HG03342 (cell line): Measurements from ENCODE around the gene IL18R1.

Experiments used
- ATAC-seq: cut with Tn5 transposase; IDR thresholded peaks from one replicate; pipeline ENCODE4 v1.9.1; 2021; ENCODE audit warnings: mild to moderate bottlenecking, moderate library complexity; ENCODE audit not compliant: unreplicated experiment

Gene IL18R1

DNA sequence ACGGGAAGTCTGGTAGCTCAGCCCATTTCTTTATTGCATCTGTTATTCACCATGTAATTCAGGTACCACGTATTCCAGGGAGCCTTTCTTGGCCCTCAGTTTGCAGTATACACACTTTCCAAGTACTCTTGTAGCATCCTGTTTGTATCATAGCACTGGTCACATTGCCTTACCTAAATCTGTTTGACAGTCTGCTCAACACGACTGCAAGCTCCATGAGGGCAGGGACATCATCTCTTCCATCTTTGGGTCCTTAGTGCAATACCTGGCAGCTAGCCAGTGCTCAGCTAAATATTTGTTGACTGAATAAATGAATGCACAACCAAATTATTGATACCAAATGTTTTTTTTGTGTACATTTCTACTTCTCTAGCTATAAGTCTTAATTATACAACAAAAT lies 11.2 kb upstream of the IL18R1 start:
- ATAC-seq = no peak

GRCh38 chr2:102345329-102345920 lies 10.2 kb upstream of the IL18R1 start:
- no peak for ATAC-seq

DNA sequence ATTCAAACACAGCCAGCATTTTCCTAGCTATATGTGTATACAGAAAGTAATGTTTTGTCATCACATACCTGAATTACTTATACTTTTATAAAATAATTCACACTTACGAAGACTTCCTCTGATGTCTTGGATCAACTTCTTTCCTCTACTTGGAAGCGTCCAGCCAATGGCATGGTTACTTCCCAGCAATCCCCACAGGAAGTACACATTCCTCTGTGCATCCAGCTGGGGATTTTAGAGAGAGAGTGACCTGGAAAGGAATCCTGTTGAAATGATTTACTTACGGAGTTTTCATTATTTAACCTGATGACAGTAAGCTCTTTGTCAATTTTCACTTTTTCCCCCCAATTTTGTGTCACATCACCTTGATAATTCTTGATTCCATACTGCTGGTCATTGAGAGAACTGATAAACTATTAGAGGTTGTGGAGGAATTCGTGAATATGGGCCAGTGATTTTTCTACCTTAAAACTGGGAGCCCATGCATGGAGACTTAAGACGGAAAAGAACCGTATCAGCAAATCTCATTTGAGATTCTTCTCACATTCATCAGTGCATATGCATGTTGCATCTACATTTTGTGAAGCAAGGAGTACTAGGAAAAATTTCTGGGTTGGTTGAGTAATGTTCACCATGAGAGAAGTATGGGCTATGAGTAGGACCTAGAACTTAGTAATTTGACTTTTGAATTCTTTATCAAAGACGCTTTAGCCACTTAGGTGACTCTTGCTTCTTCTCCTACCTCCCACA lies 9.0 kb upstream of the IL18R1 start:
- ATAC-seq = no peak

- no peak for ATAC-seq
Observed at GRCh38 chr2:102350137-102350793, 5.3 kb upstream of the IL18R1 start.

GRCh38 chr2:102356381-102356712 lies 751 bp downstream of the IL18R1 start:
- ATAC-seq = peak; percentile 5

- no peak for ATAC-seq
Observed at GRCh38 chr2:102356741-102357140, 1.1 kb downstream of the IL18R1 start.

DNA sequence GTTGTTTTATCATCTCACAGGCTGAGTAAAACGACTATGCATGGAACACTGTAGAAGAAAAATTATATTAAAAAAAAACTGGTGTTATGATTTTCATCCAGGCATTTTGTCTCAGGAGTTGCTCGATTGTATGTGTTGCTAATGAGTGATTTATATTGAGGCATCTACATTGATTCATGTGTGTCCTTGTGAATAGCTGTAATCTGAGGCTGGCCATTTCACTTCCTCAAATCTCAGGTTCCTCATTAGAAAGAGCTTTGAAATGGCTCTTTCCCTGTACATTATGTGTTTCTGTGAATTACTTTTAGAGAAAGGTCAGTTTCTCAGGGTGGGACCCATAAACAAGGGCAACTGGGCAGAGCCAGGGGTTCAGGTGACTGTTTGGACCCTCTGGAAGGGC lies 2.3 kb downstream of the IL18R1 start:
- ATAC-seq = no peak

- ATAC-seq = no peak
Observed at GRCh38 chr2:102358496-102358895, 2.9 kb downstream of the IL18R1 start.

GRCh38 chr2:102359527-102359926 lies 3.9 kb downstream of the IL18R1 start:
- no peak for ATAC-seq

DNA sequence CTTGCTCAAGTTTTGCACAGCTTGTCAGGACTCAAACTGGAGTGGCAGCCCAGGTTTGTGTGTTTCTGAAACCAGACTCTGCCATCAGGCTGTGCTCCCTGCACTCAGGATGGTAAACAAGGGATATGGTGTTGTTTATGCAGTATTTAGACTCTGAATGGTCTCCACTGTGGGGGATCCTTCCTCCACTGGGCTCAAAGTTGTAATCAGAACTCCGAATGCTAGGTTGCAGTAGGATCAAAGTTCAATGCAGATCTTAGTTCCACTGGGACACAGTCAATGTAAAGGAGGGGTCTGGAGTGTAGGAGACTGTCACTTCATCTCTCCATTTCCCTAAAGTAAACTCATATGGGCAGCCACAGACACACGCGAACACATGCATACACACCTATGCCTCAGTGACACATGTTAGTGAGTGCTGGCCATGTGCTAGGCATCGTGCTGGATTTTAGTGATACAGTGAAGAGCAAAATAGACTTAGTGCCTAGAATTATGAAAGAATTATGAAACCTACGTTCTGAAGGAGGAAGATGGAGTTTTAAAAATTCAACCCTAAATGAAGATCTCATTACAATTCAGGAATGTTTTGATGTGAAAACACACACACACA lies 6.1 kb downstream of the IL18R1 start:
- ATAC-seq = no peak

GRCh38 chr2:102365763-102366162 lies 10.2 kb downstream of the IL18R1 start:
- ATAC-seq = no peak

- ATAC-seq = peak; percentile 75
Observed at GRCh38 chr2:102366406-102367112, 11.0 kb downstream of the IL18R1 start.

GRCh38 chr2:102367331-102367971 lies 11.9 kb downstream of the IL18R1 start:
- ATAC-seq = peak; percentile 41

DNA sequence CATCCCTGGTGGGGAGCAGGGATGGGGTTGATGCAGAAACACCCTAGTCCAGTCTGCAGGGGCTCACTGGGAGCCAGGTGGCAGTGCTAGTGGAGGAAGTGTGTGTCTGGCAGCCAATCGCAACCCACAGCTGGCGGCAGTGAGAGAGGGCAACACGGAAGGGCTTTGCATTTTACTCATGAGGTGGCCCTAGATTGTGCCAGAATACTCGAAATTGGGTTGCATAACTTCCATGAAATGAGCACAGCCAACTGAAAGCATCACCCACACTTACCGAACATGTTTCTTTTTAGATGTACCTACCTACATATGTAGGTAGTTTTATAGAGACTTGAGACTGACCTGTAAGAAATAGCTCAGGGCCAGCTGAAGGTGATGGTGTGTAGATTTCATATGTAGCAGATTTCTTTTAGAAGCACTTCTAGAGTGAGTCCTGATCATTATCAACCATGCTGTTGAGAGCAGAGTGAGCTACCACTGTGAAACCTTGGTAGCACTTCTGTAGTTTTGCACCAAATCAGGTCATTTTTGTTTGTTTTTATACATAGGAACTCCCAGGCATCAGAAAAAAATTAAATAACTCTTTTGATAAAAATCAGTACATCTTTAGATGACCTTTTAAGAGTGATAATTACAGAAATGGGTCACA lies 13.0 kb downstream of the IL18R1 start:
- no peak for ATAC-seq

DNA sequence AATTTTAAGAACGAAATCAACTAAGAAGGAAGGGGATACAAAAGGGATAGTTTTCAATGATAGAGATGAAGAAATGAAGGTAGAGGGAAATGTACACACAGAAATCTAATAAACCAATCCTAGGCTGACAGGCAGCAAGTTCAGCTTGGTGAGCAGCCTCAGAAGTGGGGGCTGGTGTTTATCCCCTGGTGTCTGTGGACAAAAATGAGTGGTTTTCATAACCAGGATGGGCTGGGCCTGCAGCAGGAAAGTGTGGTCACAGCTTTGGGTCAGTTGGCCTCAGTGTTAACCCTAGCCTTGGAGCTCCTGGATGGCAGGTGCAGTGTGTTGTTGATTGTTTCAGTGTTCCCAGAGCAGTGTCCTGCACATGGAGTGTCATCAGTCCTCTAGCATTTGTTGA lies 14.3 kb downstream of the IL18R1 start:
- ATAC-seq = no peak

DNA sequence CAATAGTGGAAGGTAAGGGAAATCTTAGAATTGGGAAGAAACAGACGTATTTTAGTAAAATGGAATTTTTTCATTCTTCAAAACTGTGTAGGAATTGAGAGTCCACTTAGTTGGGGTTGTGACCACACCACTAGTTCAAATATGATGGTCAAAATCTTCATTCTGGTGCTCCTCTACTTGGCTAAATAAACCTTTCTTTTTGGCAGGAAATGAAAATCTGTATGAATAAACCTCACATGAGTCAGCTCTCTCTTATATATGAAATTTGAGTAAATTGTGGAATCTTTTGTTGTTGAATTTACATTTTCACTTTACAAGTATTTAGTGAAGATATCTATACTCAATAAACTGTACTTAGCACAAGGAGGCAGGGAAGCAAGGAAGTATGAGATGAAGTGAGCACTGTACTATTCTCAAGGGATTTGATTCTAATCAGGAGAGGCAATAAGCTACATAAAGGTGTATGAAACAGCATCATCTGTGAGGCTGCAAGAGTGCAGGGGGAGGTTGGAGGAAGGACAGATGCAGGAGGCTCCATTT lies 20.5 kb downstream of the IL18R1 start:
- ATAC-seq = no peak

GRCh38 chr2:102383722-102384121 lies 28.1 kb downstream of the IL18R1 start:
- ATAC-seq = no peak

DNA sequence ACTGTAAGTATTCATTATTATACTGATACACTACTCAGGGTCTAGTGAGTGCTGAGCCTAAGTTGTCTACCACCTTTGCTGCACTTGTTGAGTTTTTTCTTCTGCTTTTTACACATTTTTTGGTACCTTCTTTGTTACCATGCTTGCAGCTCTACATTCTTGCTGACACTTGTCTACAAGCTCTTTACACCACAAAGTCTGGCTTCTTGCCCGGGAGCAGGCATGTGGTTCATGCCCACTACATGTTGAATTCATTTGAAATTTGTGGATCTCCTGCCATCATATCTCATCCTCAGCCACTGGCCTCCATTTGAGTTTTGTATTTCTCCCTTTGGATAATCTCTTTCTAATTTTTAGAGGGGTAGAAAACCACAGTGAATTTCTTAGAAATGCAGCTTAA lies 29.9 kb downstream of the IL18R1 start:
- no peak for ATAC-seq

GRCh38 chr2:102386004-102386403 lies 30.4 kb downstream of the IL18R1 start:
- ATAC-seq = no peak
